Panc1 (cell line): ENCODE data around the gene DDX52. TPM values are rescaled to one million over a fixed set of nuclear protein-coding genes. Genes with fewer than 3 reads are reported as not detected.
"Not testable (repeated sequence)": the region's sequence is repeated elsewhere in the genome, so short reads cannot be mapped to it uniquely, and the experiment has no call there.

Experiments
- ATAC-seq: fragments of 200-7000 bp; cut with Tn5 transposase; 2 replicates; pipeline ENCODE4 v1.9.1; 2020; ENCODE audit warnings: mild to moderate bottlenecking, moderate library complexity
- BruUV-seq: library from RNA; stranded (reverse); fragments of 400-500 nt; replicated peaks from 2 replicates; lab custom pipeline; 2021; lab: Mats Ljungman, UMichigan
- CTCF ChIA-PET: fragments of 300-600 bp; sonication (Branson Sonifier 250); formaldehyde crosslinking; loops from one replicate; lab custom pipeline; 2022; ENCODE audit warnings: antibody characterized with exemption; lab: Charles Lee
- POLR2A ChIA-PET: fragments of 300-600 bp; sonication (Branson Sonifier 250); formaldehyde crosslinking; loops from one replicate; lab custom pipeline; 2022; ENCODE audit warnings: antibody characterized with exemption; lab: Charles Lee
- DNase-seq: peaks from one replicate; pipeline ENCODE4 v3.0.0-alpha.2; 2010; ENCODE audit warnings: low read depth, low spot score
- H3K27ac ChIP-seq: 2 replicates; pipeline ENCODE4 v1.5.1; 2011; ENCODE audit warnings: mild to moderate bottlenecking, low read length, inconsistent platforms
- H3K27me3 ChIP-seq: fragments of 200-500 bp; sonication (Bioruptor generic); 2 replicates; pipeline ENCODE4 v1.6.0; 2014; ENCODE audit warnings: low read length, inconsistent platforms; ENCODE audit not compliant: control insufficient read depth, insufficient read depth
- H3K36me3 ChIP-seq: fragments of 200-500 bp; sonication (Bioruptor generic); 2 replicates; pipeline ENCODE4 v1.5.1; 2014; ENCODE audit warnings: inconsistent platforms, mild to moderate bottlenecking, low read length, moderate library complexity; ENCODE audit not compliant: control insufficient read depth, insufficient read depth
- H3K4me1 ChIP-seq: 2 replicates; pipeline ENCODE4 v1.5.1; 2011; ENCODE audit warnings: inconsistent platforms, mild to moderate bottlenecking, low read length, moderate library complexity; ENCODE audit not compliant: control insufficient read depth, insufficient read depth
- H3K4me3 ChIP-seq, 2 experiments: 2 replicates each; pipeline ENCODE4 v1.5.1; 2011 to 2012; ENCODE audit warnings: low read depth in 2 of 2, low read length in 2 of 2, mild to moderate bottlenecking in 2 of 2, inconsistent platforms in 1 of 2, moderate library complexity in 1 of 2
- H3K9me3 ChIP-seq: fragments of 200-500 bp; sonication (Bioruptor generic); 2 replicates; pipeline ENCODE4 v1.5.1; 2014; ENCODE audit warnings: low read depth, mild to moderate bottlenecking, inconsistent platforms, low read length, moderate library complexity; ENCODE audit not compliant: control insufficient read depth, insufficient read depth
- CTCF ChIP-seq: fragments of 450-650 bp; IDR thresholded peaks from 2 replicates; pipeline ENCODE4 v1.5.1; 2017; ENCODE audit warnings: mild to moderate bottlenecking
- POLR2AphosphoS5 ChIP-seq: IDR thresholded peaks from 2 replicates; pipeline ENCODE4 v1.6.1; 2012; ENCODE audit warnings: mild to moderate bottlenecking, low read depth, low read length, moderate library complexity
- REST ChIP-seq, 2 experiments: IDR thresholded peaks; 2 replicates each; pipeline ENCODE4 v1.6.1; 2011 to 2012; ENCODE audit warnings: low read depth in 2 of 2, control low read depth in 1 of 2, low read length in 1 of 2, mild to moderate bottlenecking in 1 of 2, moderate library complexity in 1 of 2; ENCODE audit not compliant: insufficient read depth in 1 of 2
- SIN3A ChIP-seq: IDR thresholded peaks from 2 replicates; pipeline ENCODE4 v1.6.1; 2012; ENCODE audit warnings: low read depth, mild to moderate bottlenecking, low read length, moderate library complexity, borderline replicate concordance; ENCODE audit not compliant: insufficient read depth
- TCF7L2 ChIP-seq: IDR thresholded peaks from 2 replicates; pipeline ENCODE4 v1.6.1; 2011; ENCODE audit warnings: mild to moderate bottlenecking, low read depth, low read length, inconsistent platforms
- in situ Hi-C: cut with HindIII; loops from 2 replicates; pipeline ENCODE4 v1.10.0; 2016; ENCODE audit warnings: low sequenced_read_pairs, low pct_unique_long_range_greater_than_20kb
- intact Hi-C: fragments of 100-400 bp; cut with micrococcal nuclease; formaldehyde crosslinking; loops from one replicate; pipeline ENCODE4 v1.10.0; 2022; ENCODE audit not compliant: unreplicated experiment
- total RNA-seq: library from RNA; stranded (reverse); gene quantifications from one replicate; pipeline ENCODE4 v1.2.1, GENCODE V29; 2021; ENCODE audit not compliant: unreplicated experiment

Gene DDX52
- total RNA-seq, 1 experiment from 2014 or later: 16.5 TPM

- Histone ChIP-seq H3K27ac (no peak overlapping the region; the same call in 1 of the 2 replicates), H3K4me3 (no peak overlapping the region), H3K4me1 (peaks cover 6% of the 10 kb centered on the region), H3K36me3 (no peaks in the 10 kb centered on the region; the same call in 1 of the 2 replicates), H3K9me3 (no peaks in the 10 kb centered on the region), H3K27me3 (no peaks in the 10 kb centered on the region)
- intact Hi-C loops: no loop called here
- ATAC-seq (no peak), DNase-seq (no peak)
- POLR2A ChIA-PET: no interaction called here
- in situ Hi-C loops: no loop called here
- no peak for TF ChIP-seq TCF7L2
- CTCF ChIA-PET: no interaction called here
- BruUV-seq: no TSS peak
Observed at GRCh38 chr17:37610971-37611370, 32.3 kb downstream of the DDX52 start.

GRCh38 chr17:37610041-37610420 lies 33.2 kb downstream of the DDX52 start:
- ATAC-seq, intact Hi-C loops, H3K4me1 ChIP-seq, BruUV-seq, H3K36me3 ChIP-seq, H3K27me3 ChIP-seq, in situ Hi-C loops, H3K9me3 ChIP-seq, CTCF ChIA-PET, DNase-seq: not testable (repeated sequence)
- Histone ChIP-seq H3K27ac (peak overlapping the region; percentile 92), H3K4me3 (peak overlapping the region; percentile 66 to 75)
- POLR2A ChIA-PET: interaction anchor here (0.6 kb wide), 1 partner anchor 64 kb away, joined by 3 read pairs; no protein-coding TSS in a partner anchor

- no peaks in the 10 kb centered on the region for H3K27me3 ChIP-seq
- H3K4me1 ChIP-seq: peaks cover 6% of the 10 kb centered on the region
- H3K4me3 ChIP-seq: peak within 1 kb of the TSS; percentile 66 to 75
- ChIA-PET CTCF (no interaction called here), POLR2A (interaction anchor here (0.6 kb wide), 2 partner anchors 63 to 381 kb away, joined by 3 to 10 read pairs; no protein-coding TSS in a partner anchor)
- ATAC-seq (peak; percentile 98), DNase-seq (no peak)
- BruUV-seq: TSS peak; percentile 86
- H3K27ac ChIP-seq: peak within 1 kb of the TSS; percentile 92
- no peaks in the 10 kb centered on the region for H3K9me3 ChIP-seq
- H3K36me3 ChIP-seq: no peaks in the 10 kb centered on the region; the same call in 1 of the 2 replicates
- intact Hi-C loops (no loop called here), in situ Hi-C loops (no loop called here)
- TF ChIP-seq TCF7L2 (peak; percentile 34; the same call in 1 of the 2 replicates), POLR2AphosphoS5 (peak; percentile 78), SIN3A (peak; percentile 68; the same call in 1 of the 2 replicates), REST (IDR thresholded peaks at IDR 0.05; ENCODE audit: insufficient read depth in 1 of 2, low read depth in 2 of 2, low read length in 1 of 2) (no peak), CTCF (0 out of 2 replicates have a peak, but pooled peaks have one; percentile 9)
Observed at GRCh38 chr17:37609170-37610040, 33.8 kb downstream of the DDX52 start, which contains the start of gene SYNRG. TSS of gene SYNRG (minus strand) at chr17:37609418. CDS start at chr17:37609355, 63 bp downstream.
